OCI-LY7 (cell line): ENCODE data around the gene AGTR1.

Experiments used
- CTCF ChIP-seq: fragments of 200-600 bp; sonication (generic); conservative IDR thresholded peaks from 2 replicates; pipeline ENCODE4 v1.5.1; 2014; ENCODE audit warnings: mild to moderate bottlenecking, antibody characterized with exemption, low read length, moderate library complexity, mixed read lengths
- EZH2phosphoT487 ChIP-seq: fragments of 200-600 bp; sonication (generic); IDR thresholded peaks from 2 replicates; pipeline ENCODE4 v1.6.1; 2018; ENCODE audit warnings: low read depth, borderline replicate concordance, mild to moderate bottlenecking, mixed run types, antibody characterized with exemption, low read length, moderate library complexity, mixed read lengths

DNA sequence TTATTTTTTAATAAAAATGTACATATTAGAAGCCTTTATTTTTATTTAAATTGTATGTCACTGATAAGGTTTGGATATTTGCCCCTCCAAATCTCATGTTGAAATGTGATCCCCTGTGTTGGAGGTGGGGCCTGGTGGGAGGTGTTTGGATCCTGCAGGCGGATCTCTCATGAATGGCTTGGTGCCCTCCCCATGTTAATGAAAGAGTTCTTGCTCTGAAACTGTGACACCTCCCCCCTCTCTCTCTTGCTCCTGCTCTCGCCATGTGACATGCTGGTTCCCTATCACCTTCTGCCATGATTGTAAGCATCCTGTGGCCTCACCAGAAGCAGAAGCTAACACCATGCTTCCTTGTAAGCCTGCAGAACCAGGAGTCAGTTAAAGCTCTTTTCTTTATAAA is 13.0 kb downstream of the AGTR1 start:
- TF ChIP-seq CTCF (no peak), EZH2phosphoT487 (no peak)
